H1 (cell line): ENCODE data around the gene TJP2. TPM values are rescaled to one million over a fixed set of nuclear protein-coding genes. Genes with fewer than 3 reads are reported as not detected.
A peak's percentile ranks its signal among the peaks of the same experiment; 100 is the strongest.

Experiments
- CTCF ChIA-PET: fragments of 300-600 bp; sonication (Branson Sonifier 250); formaldehyde crosslinking; loops from one replicate; lab custom pipeline; 2021; ENCODE audit not compliant: partially characterized antibody; lab: Charles Lee
- POLR2A ChIA-PET: fragments of 300-600 bp; sonication (Branson Sonifier 250); formaldehyde crosslinking; loops from one replicate; lab custom pipeline; 2021; ENCODE audit warnings: inconsistent platforms; ENCODE audit not compliant: partially characterized antibody; lab: Charles Lee
- DNase-seq, 2 experiments: peaks; one replicate each; pipeline versions ENCODE4 v3.0.0 to v3.0.0-alpha.2; 2010 to 2022; ENCODE audit warnings: low spot score in 2 of 2, low read depth in 1 of 2, mixed read lengths in 1 of 2
- FAIRE-seq: peaks from 2 replicates; lab custom pipeline; 2011; peaks lifted over from hg19 to GRCh38; lab: Jason Lieb, UNC
- H2AFZ ChIP-seq: 2 replicates; pipeline ENCODE4 v1.8.1; 2012; ENCODE audit warnings: low read length, inconsistent platforms
- H2AK5ac ChIP-seq: 2 replicates; pipeline ENCODE4 v1.6.1; 2013; ENCODE audit warnings: low read depth, low read length
- H2BK120ac ChIP-seq: replicated peaks from 2 replicates; pipeline ENCODE3; 2013; ENCODE audit warnings: low read depth, low read length, inconsistent platforms
- H2BK12ac ChIP-seq: 2 replicates; pipeline ENCODE4 v1.6.1; 2013; ENCODE audit warnings: low read depth, low read length
- H2BK15ac ChIP-seq: 2 replicates; pipeline ENCODE4 v1.6.1; 2013; ENCODE audit warnings: low read length
- H2BK20ac ChIP-seq: 2 replicates; pipeline ENCODE4 v1.6.1; 2013; ENCODE audit warnings: low read length
- H2BK5ac ChIP-seq: 2 replicates; pipeline ENCODE4 v1.6.1; 2013; ENCODE audit warnings: low read depth, low read length
- H3K14ac ChIP-seq: 2 replicates; pipeline ENCODE4 v1.6.1; 2013; ENCODE audit warnings: inconsistent platforms; ENCODE audit not compliant: insufficient read length
- H3K18ac ChIP-seq: 2 replicates; pipeline ENCODE4 v1.6.1; 2013; ENCODE audit warnings: low read length; ENCODE audit errors: extremely low read depth
- H3K23ac ChIP-seq: 2 replicates; pipeline ENCODE4 v1.6.1; 2013; ENCODE audit warnings: inconsistent platforms; ENCODE audit not compliant: insufficient read length
- H3K23me2 ChIP-seq: 2 replicates; pipeline ENCODE4 v1.6.1; 2013; ENCODE audit warnings: low read depth, low read length
- H3K27ac ChIP-seq: 2 replicates; pipeline ENCODE4 v1.6.1; 2011; ENCODE audit warnings: low read depth, low read length, inconsistent platforms
- H3K27me3 ChIP-seq, 4 experiments: replicated peaks in 1 of 4; 1 replicate in 1 of 4; 2 replicates in 3 of 4; pipeline versions ENCODE4 v1.6.1 to v1.8.1; 2011 to 2013; ENCODE audit warnings: low read length in 3 of 4, mild to moderate bottlenecking in 3 of 4, inconsistent platforms in 2 of 4, mixed read lengths in 2 of 4, moderate library complexity in 1 of 4; ENCODE audit not compliant: control insufficient read depth in 3 of 4, insufficient read depth in 3 of 4; ENCODE audit errors: extremely low read depth in 1 of 4
- H3K36me3 ChIP-seq, 4 experiments: 2 replicates each; pipeline versions ENCODE4 v1.6.1 to v1.8.1; 2011 to 2013; ENCODE audit warnings: mild to moderate bottlenecking in 4 of 4, low read length in 3 of 4, moderate library complexity in 2 of 4, control low read depth in 1 of 4, inconsistent platforms in 1 of 4; ENCODE audit not compliant: insufficient read depth in 4 of 4, control insufficient read depth in 2 of 4
- H3K4ac ChIP-seq: replicated peaks from 2 replicates; pipeline ENCODE3; 2013; ENCODE audit warnings: low read length, low read depth, mixed read lengths, inconsistent platforms; ENCODE audit not compliant: insufficient read length
- H3K4me1 ChIP-seq, 4 experiments: replicated peaks in 1 of 4; 1 replicate in 1 of 4; 2 replicates in 3 of 4; pipeline versions ENCODE4 v1.6.1 to v1.8.1; 2011 to 2013; ENCODE audit warnings: low read length in 3 of 4, inconsistent platforms in 2 of 4, mixed read lengths in 1 of 4; ENCODE audit not compliant: insufficient read depth in 4 of 4, control insufficient read depth in 3 of 4
- H3K4me2 ChIP-seq, 2 experiments: 2 replicates each; pipeline versions ENCODE4 v1.6.1 to v1.8.1; 2011 to 2013; ENCODE audit warnings: low read depth in 2 of 2, low read length in 2 of 2, control low read depth in 1 of 2, inconsistent platforms in 1 of 2, mild to moderate bottlenecking in 1 of 2; ENCODE audit not compliant: insufficient read depth in 1 of 2
- H3K4me3 ChIP-seq, 4 experiments: fragments of 200-600, 300-600 bp in 1 of 4; sonication (generic), shearing (Covaris generic), sonication (Bioruptor Twin) in 1 of 4; 2 replicates each; pipeline versions ENCODE4 v1.5.1 to v1.8.1; 2011 to 2016; ENCODE audit warnings: low read length in 4 of 4, low read depth in 3 of 4, control low read depth in 2 of 4, inconsistent platforms in 2 of 4, mild to moderate bottlenecking in 2 of 4, mixed read lengths in 1 of 4, moderate library complexity in 1 of 4; ENCODE audit not compliant: insufficient read depth in 2 of 4; ENCODE audit errors: extremely low read depth in 1 of 4
- H3K56ac ChIP-seq: replicated peaks from 2 replicates; pipeline ENCODE3; 2013; ENCODE audit warnings: low read depth, mild to moderate bottlenecking, mixed read lengths, low read length, inconsistent platforms; ENCODE audit not compliant: insufficient read length
- H3K79me1 ChIP-seq: 2 replicates; pipeline ENCODE4 v1.6.1; 2013; ENCODE audit warnings: low read depth, low read length, control low read depth
- H3K79me2 ChIP-seq, 2 experiments: 2 replicates each; pipeline versions ENCODE4 v1.6.1 to v1.8.1; 2012 to 2013; ENCODE audit warnings: low read length in 2 of 2, mild to moderate bottlenecking in 2 of 2, inconsistent platforms in 1 of 2; ENCODE audit not compliant: insufficient read depth in 2 of 2, control insufficient read depth in 1 of 2
- H3K9ac ChIP-seq, 4 experiments: replicated peaks in 1 of 4; 1 replicate in 1 of 4; 2 replicates in 3 of 4; pipeline versions ENCODE4 v1.6.1 to v1.8.1; 2011 to 2013; ENCODE audit warnings: low read depth in 3 of 4, low read length in 3 of 4, control low read depth in 2 of 4, mild to moderate bottlenecking in 2 of 4, moderate library complexity in 2 of 4, inconsistent platforms in 1 of 4; ENCODE audit errors: extremely low read depth in 1 of 4
- H3K9me3 ChIP-seq, 2 experiments: 2 replicates each; pipeline versions ENCODE4 v1.6.1 to v1.8.1; 2012 to 2013; ENCODE audit warnings: mild to moderate bottlenecking in 2 of 2, moderate library complexity in 2 of 2, control low read depth in 1 of 2, inconsistent platforms in 1 of 2, low read depth in 1 of 2, low read length in 1 of 2, mixed read lengths in 1 of 2; ENCODE audit not compliant: insufficient read depth in 2 of 2
- H4K20me1 ChIP-seq, 2 experiments: replicated peaks in 1 of 2; 2 replicates each; pipeline versions ENCODE3 to v1.8.1; 2011 to 2013; ENCODE audit warnings: inconsistent platforms in 2 of 2, low read length in 2 of 2, mild to moderate bottlenecking in 1 of 2; ENCODE audit not compliant: insufficient read depth in 2 of 2, control insufficient read depth in 1 of 2
- H4K5ac ChIP-seq: 2 replicates; pipeline ENCODE4 v1.6.1; 2013; ENCODE audit warnings: low read length, low read depth, mixed read lengths, inconsistent platforms; ENCODE audit not compliant: insufficient read length
- H4K8ac ChIP-seq: 2 replicates; pipeline ENCODE4 v1.8.0; 2013; ENCODE audit warnings: mild to moderate bottlenecking, moderate library complexity, low read length, inconsistent platforms; ENCODE audit not compliant: insufficient read depth; ENCODE audit errors: extremely low read depth
- H4K91ac ChIP-seq: replicated peaks from 2 replicates; pipeline ENCODE3; 2013; ENCODE audit warnings: low read length, mixed read lengths, inconsistent platforms; ENCODE audit not compliant: insufficient read length
- JUND ChIP-seq: IDR thresholded peaks from 2 replicates; pipeline ENCODE4 v1.6.1; 2011; ENCODE audit warnings: mild to moderate bottlenecking, improper control_type of control experiment, low read length
- RAD21 ChIP-seq, 2 experiments: IDR thresholded peaks in 1 of 2; conservative IDR thresholded peaks in 1 of 2; 2 replicates each; pipeline ENCODE4 v1.6.1; 2011; ENCODE audit warnings: low read depth in 2 of 2, low read length in 2 of 2, improper control_type of control experiment in 1 of 2, inconsistent platforms in 1 of 2, mild to moderate bottlenecking in 1 of 2, moderate library complexity in 1 of 2
- SRF ChIP-seq: IDR thresholded peaks from 2 replicates; pipeline ENCODE4 v1.6.1; 2011; ENCODE audit warnings: mild to moderate bottlenecking, low read depth, low read length, moderate library complexity
- WGBS, 2 experiments: shearing (Covaris generic) in 1 of 2; methylation state at CpG; one replicate each; pipeline versions ENCODE4 v1.1.6 to v1.1.7; 2013 to 2015; ENCODE audit warnings: low lambda C conversion rate in 2 of 2, mixed read lengths in 2 of 2, inconsistent platforms in 1 of 2, low coverage in 1 of 2, missing lambda C conversion rate in 1 of 2; ENCODE audit not compliant: insufficient replicate concordance in 2 of 2, insufficient coverage in 1 of 2, insufficient read length in 1 of 2; ENCODE audit errors: extremely low coverage in 1 of 2, missing lambda C conversion rate in 1 of 2; 5-methylcytosine and 5-hydroxymethylcytosine counted together
- polyA plus RNA-seq, 7 experiments: library from polyadenylated mRNA; depleted of rRNA in 3 of 7; stranded (reverse) in 5 of 7; unstranded in 2 of 7; fragments of >200 nt in 5 of 7; fragments of 200-250 nt in 2 of 7; gene quantifications; 1 replicate in 5 of 7; 2 replicates in 1 of 7; 4 replicates in 1 of 7; pipeline versions ENCODE4 v1.2.1 to v1.2.3, GENCODE V29; 2011 to 2013; ENCODE audit warnings: missing spikeins in 2 of 7, mixed read lengths in 2 of 7
- total RNA-seq: library from RNA; stranded (reverse); fragmentation: NEBNext Ultra II Directional; extraction: Animal tissue kit (Norgen Biotek cat#: 25700); gene quantifications from 2 replicates; pipeline ENCODE4 v1.2.1, GENCODE V29; 2021
- TF ChIP-seq, protein P1 (sequence below), 3 experiments: IDR thresholded peaks; 1 replicate in 2 of 3; 2 replicates in 1 of 3; pipeline versions ENCODE4 v1.5.1 to v1.6.1; 2011; ENCODE audit warnings: low read length in 3 of 3, mild to moderate bottlenecking in 3 of 3, inconsistent platforms in 2 of 3, low read depth in 1 of 3, moderate library complexity in 1 of 3; ENCODE audit not compliant: insufficient read depth in 1 of 3; ENCODE audit errors: control extremely low read depth in 1 of 3

TJP2 gene
- total and polyA plus RNA-seq, 2 of the 8 experiments (the other 6 are each of a cell fraction or from before 2014, with no cell fraction given): 54.9 to 137 TPM

DNA sequence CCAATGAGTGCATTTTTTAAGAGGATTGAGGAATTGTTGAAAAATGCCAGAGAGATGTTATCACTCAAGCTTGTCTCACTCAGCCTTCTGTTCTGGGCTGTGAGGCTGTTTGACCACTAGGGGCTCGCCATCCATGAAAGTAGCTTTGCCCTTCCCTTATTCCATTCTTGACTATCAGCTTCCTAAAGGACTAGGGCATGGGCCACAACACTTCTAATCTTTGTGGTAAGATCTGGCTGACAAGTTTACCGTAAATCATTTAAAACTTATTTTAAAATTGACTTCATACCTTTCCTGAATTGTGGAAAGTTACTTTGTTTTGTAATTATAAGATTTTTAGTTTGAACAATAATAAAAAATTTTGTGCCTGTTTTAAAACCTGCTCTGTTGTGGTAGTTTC lies 49.5 kb downstream of the TJP2 start:
- H3K18ac ChIP-seq: no peak overlapping the region
- no peak overlapping the region for H3K9ac ChIP-seq
- no peak overlapping the region for H2AK5ac ChIP-seq
- DNase-seq (peak in 1 of 2 experiments; percentile 53), FAIRE-seq (peak; percentile 98)
- H2BK120ac ChIP-seq: no peak overlapping the region
- H3K4ac ChIP-seq: no peak overlapping the region
- H2BK20ac ChIP-seq: no peak overlapping the region
- H4K8ac ChIP-seq: no peak overlapping the region
- no peak overlapping the region for H3K27ac ChIP-seq
- no peak overlapping the region for H2BK15ac ChIP-seq
- H3K4me1 ChIP-seq: peaks cover 0 to 9% (median 2%) of the 10 kb centered on the region in 4 experiments; a peak in 2 of 7 replicates
- no peak overlapping the region for H2AFZ ChIP-seq
- H3K56ac ChIP-seq: no peak overlapping the region
- H3K23ac ChIP-seq: no peak overlapping the region
- peaks cover 8 to 50% (median 30%) of the 10 kb centered on the region in 4 experiments; a peak in 7 of 8 replicates for H3K36me3 ChIP-seq
- H3K23me2 ChIP-seq: no peaks in the 10 kb centered on the region
- H3K4me2 ChIP-seq: no peak overlapping the region
- peak; percentile 52; the same call in 1 of the 2 replicates for TF ChIP-seq JUND
- TF ChIP-seq, protein P1, sequence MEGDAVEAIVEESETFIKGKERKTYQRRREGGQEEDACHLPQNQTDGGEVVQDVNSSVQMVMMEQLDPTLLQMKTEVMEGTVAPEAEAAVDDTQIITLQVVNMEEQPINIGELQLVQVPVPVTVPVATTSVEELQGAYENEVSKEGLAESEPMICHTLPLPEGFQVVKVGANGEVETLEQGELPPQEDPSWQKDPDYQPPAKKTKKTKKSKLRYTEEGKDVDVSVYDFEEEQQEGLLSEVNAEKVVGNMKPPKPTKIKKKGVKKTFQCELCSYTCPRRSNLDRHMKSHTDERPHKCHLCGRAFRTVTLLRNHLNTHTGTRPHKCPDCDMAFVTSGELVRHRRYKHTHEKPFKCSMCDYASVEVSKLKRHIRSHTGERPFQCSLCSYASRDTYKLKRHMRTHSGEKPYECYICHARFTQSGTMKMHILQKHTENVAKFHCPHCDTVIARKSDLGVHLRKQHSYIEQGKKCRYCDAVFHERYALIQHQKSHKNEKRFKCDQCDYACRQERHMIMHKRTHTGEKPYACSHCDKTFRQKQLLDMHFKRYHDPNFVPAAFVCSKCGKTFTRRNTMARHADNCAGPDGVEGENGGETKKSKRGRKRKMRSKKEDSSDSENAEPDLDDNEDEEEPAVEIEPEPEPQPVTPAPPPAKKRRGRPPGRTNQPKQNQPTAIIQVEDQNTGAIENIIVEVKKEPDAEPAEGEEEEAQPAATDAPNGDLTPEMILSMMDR (IDR thresholded peaks at IDR 0.05; ENCODE audit: control extremely low read depth in 1 of 3, insufficient read depth in 1 of 3, low read depth in 1 of 3, low read length in 3 of 3): peak; percentile 70 to 93 (median 73)
- TF ChIP-seq SRF: no peak
- peak; percentile 58 to 70 for TF ChIP-seq RAD21 (IDR thresholded peaks at IDR 0.05 in 1 of 2, conservative IDR thresholded peaks at IDR 0.05 in 1 of 2; ENCODE audit: low read depth in 2 of 2, low read length in 2 of 2)
- 28% methylated on average over 2 of the region's 2 CpGs; no CpG with 5 or more reads in 1 of the 2 experiments for WGBS, 2 experiments
- H3K9me3 ChIP-seq: no peaks in the 10 kb centered on the region
- H4K5ac ChIP-seq: no peak overlapping the region
- H2BK12ac ChIP-seq: no peak overlapping the region
- POLR2A ChIA-PET: interaction anchor here (0.5 to 1.2 kb wide), 3 partner anchors 85 to 376 kb away, joined by 3 to 4 read pairs (median 3); partner anchors contain the start of gene ENTREP1
- H3K27me3 ChIP-seq: no peaks in the 10 kb centered on the region
- peaks cover 0 to 1% of the 10 kb centered on the region in 2 experiments for H4K20me1 ChIP-seq
- no peak overlapping the region for H3K4me3 ChIP-seq
- H3K79me2 ChIP-seq: 0 out of 4 replicates have a peak, but pooled peaks cover 0 to 3% of the 10 kb centered on the region in 2 experiments
- 0 out of 2 replicates have a peak overlapping the region, but pooled peaks have one; percentile 20 for H2BK5ac ChIP-seq
- no peaks in the 10 kb centered on the region for H3K79me1 ChIP-seq
- H4K91ac ChIP-seq: no peak overlapping the region
- CTCF ChIA-PET: interaction anchor here (0.6 to 2.7 kb wide), 29 partner anchors 8 to 804 kb away, joined by 3 to 18 read pairs (median 4); no protein-coding TSS in a partner anchor
- H3K14ac ChIP-seq: no peak overlapping the region
